HG03432 (cell line): Measurements from ENCODE around the gene CPNE7.
"Not testable (repeated sequence)": the region's sequence is repeated elsewhere in the genome, so short reads cannot be mapped to it uniquely, and the experiment has no call there.

Experiments
- ATAC-seq: cut with Tn5 transposase; IDR thresholded peaks from one replicate; pipeline ENCODE4 v1.9.1; 2021; ENCODE audit warnings: mild to moderate bottlenecking, moderate library complexity; ENCODE audit not compliant: unreplicated experiment

The CPNE7 gene

DNA sequence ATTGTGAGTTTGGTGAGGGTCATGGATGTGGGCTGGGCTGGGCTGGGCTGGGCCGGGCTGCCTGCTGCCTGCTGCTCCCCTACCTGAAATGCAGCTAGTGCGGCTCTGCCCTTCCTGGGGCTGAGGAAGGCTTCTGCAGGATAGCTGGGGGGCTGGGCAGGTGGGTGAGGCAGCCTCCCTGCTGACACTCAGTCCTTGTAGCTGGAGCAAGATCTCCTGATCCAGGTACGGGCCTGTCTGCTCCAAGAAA is 10.4 kb upstream of the CPNE7 start:
- no peak for ATAC-seq

DNA sequence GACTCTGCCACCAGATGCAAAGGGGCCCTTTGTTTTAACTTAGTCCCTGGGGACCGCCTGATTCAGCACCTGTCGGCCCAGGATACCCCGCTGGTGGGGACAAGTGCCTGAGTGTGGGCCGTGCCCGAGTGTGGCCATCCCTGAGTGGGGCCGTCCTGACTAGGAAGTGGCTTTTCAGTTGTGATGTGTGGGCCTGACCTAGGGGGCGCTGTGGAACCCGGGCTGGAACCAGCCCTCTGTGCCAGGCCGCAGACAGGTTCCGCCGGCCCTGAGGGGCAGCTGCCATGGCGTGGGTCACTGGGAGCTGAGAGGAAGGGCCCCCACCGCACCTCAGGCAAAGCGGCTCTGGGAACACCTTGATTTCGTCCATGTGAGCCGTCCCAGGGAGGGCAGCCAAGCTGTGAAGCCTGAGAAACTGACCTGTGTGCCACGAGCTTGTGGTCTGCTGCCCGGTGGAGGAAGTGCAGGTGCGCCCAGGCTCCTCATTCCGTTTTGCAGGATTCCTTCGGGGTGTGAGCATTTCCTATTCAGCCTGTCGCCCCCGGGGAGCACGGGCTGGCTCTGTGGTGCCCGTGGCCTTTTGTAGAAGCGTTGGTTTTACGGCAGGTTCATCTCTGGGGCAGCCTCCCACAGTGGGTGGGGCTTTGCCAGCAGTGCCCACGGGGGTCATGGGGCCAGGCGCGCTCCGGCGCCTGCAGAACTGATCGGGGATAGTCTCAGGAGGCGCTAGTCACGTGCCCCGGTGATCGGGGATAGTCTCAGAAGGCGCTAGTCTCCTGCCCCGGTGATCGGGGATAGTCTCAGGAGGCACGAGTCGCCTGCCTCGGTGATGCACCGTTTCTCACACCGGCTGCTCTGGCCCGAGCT is 9.8 kb upstream of the CPNE7 start:
- ATAC-seq: no peak

DNA sequence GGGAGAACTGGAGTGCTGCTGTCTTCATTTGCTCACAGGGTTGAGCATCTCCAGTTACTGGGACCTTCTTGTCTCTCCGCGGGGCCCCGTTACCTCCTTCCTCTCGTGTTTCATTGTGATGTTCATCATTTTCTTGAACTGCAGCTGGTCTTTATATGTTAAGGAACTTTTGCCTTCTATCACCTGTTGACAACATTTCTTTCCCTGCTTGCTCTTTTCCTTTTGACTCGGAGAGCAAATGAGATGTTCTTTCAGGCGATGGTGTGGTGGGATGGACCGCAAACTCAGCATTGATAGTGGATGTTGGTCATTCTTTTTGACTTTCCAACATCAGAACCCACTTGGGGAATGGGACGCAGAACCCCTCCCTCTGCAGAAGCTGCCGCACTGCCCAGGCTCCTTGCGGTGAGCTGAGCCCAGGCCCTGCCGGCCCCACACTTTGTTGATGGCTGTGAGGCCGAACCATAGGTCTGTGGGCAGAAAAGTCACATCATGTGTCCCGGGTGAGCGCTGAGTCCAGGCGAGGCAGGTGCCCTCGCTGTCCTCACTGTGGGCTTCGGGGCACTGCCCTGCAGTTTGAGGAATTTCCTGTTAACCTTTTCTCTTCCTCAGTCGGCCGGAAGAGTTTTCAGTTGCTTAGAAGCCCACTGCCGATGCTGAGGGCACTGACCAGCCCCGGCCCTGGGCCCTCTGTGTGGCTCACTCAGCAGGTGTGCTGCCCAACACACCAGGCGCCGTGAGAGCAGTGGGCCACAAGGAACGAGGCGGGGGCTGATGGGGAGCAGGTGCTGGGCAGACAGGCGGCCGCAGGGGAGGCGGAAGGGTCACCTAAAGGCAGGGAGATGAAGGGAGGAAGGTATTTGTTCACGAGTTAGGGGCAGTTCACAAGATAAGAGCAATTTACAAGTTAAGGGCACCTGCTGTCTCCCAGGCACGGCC is 7.6 kb upstream of the CPNE7 start:
- no peak for ATAC-seq

DNA sequence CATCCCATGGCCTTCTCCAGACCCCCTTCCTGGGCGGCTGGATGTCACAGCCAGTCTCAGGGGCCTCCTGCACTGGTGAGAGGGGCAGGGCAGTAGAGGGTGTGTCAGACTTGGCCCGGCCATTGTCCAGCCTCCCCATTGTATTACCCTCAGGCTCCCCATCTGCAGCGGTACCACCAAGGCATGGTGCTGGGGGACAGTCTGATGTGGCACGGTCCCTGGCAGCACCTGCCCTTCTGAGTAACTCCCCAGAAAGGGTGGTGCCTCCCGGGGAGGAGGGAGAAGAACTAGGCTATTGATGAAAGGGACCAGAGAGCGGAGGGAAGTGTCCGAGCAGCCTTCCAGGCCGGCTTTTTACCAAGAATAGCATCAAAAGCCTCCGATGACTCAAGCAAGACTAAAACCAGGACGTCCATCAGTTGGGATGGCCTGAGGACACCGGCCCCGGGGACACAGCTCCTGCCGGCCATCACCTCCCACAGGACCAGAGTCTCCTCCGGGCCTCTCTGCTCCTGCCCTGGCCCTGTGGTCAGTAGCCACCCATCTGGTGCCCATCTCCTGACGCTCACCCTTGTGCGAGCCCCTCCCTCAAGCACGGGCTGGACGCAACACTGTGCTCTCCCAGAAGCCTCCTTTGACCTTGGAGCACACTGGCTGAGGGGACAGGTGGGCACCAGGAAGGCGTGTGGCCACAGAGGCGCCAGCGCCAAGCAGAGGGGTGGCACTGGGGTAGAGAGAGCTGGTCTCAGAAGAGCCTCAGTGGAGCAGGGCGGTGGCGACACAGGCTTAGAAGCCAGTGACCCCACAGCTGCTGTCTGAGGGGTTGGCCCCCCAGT is 5.8 kb upstream of the CPNE7 start:
- no peak for ATAC-seq

DNA sequence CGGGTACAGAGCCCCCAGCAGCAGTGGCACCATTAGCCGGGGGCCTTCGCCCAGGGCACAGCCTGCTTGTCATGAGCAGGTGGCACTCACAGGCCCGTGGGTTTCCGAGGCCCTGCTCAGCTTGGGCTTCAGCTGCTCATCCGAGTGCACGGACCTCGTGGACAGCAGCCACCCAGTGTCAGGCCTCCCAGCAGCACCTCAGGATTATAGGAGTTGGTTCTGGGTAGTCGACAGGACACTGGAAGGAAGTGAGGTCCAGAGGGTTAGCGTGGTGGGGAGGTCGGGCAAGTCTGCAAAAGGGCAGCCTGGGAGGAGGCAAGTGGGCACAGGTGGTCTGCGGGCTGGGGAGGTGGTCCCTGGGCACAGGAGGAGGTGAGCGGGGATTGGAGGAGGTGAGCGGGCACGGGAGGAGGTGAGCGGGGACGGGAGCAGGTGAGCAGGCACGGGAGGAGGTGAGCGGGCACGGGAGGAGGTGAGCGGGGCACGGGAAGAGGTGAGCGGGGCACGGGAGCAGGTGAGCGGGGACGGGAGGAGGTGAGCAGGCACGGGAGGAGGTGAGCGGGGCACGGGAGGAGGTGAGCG is 5.1 kb upstream of the CPNE7 start:
- ATAC-seq: no peak

DNA sequence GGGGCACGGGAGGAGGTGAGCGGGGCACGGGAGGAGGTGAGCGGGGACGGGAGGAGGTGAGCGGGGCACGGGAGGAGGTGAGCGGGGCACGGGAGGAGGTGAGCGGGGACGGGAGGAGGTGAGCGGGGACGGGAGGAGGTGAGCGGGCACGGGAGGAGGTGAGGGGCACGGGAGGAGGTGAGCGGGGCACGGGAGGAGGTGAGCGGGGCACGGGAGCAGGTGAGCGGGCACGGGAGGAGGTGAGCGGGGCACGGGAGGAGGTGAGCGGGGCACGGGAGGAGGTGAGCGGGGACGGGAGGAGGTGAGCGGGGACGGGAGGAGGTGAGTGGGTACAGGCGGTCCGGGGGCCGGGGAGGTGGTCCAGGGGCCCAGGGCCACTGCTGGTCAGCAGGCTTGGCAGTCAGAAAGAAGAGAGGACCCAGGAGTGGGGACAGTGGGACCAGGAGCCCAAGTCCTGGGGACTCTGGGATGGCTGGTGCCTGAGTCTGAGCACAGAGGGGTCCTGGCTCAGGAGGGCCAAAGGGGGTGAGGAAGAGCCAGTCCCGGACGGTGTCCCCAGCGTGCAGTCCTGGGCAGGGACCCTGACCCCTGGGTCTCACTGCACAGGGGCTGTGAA is 4.5 kb upstream of the CPNE7 start:
- not testable (repeated sequence) for ATAC-seq

DNA sequence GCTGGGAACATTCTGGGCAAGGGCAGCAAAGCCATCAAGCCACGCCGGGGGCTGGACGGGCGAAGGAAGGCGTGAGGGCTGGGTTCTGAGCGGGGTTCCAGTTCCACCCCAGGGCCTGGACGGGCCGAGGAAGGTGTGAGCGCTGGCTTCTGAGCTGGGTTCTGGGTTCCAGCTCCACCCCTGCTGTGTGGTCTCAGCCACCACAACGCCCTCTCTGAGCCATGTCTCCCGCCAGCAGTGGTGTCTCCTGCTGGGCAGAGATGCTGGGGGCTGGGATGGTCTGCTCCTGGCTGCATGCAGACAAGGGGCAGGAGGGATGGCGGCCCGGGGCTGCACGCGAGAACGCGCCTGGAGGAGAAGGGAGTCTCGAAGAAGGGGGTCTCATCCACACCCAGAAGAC is 3.9 kb upstream of the CPNE7 start:
- no peak for ATAC-seq

DNA sequence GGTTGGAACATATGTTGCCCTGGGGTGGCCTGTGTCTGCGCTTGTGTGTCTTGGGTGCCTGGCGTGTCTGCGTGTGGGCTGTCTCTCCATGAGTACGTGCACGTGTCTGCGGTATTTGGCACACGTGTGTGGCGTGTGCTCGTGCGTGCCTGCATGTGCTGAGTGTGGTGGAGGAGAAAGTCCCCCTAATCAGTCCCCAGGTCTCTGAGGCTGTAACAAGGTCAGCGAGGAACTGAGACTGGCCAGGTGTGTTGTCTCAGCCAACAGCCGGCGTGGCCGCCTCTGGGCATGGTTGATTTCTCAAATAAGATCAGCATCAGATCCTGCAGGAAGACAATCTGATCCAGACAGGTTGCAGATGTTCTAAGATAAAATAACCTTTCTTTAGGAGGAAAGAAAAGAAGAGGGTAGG is 3.5 kb upstream of the CPNE7 start:
- no peak for ATAC-seq

DNA sequence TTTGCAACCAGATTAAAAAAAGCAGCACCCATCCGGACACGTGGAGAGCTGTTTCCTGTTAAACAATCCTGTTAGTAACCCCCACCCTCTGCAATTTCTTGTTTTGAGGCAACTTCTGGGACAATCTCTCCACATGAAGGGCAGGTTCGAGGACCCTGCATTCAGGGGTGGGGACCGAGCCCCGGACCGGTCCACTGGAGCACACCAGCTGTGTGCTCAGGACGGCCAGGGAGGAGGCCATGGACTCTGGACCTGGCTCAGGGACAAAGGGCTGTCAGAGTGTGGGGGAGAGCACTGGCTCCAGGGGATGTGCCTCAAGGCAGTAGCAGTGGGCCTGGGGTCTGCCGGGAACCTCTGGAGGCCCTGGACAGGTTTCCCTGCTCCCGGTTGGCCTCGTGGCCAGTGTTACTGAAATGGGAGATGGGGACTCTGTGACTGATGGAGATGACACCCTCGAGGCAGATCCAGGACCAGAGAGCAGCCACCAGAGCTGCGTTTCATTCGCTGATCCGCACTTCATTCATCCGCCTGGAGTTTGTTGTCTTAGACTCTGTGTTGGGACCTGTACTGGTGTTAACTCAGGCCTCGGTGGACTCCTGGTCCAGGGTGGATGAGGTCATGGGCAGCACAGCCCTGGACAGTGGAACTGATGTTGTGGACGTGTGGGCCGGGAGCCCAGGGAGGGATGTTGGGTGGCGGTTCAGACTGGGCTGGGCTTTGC is 2.9 kb upstream of the CPNE7 start:
- no peak for ATAC-seq

DNA sequence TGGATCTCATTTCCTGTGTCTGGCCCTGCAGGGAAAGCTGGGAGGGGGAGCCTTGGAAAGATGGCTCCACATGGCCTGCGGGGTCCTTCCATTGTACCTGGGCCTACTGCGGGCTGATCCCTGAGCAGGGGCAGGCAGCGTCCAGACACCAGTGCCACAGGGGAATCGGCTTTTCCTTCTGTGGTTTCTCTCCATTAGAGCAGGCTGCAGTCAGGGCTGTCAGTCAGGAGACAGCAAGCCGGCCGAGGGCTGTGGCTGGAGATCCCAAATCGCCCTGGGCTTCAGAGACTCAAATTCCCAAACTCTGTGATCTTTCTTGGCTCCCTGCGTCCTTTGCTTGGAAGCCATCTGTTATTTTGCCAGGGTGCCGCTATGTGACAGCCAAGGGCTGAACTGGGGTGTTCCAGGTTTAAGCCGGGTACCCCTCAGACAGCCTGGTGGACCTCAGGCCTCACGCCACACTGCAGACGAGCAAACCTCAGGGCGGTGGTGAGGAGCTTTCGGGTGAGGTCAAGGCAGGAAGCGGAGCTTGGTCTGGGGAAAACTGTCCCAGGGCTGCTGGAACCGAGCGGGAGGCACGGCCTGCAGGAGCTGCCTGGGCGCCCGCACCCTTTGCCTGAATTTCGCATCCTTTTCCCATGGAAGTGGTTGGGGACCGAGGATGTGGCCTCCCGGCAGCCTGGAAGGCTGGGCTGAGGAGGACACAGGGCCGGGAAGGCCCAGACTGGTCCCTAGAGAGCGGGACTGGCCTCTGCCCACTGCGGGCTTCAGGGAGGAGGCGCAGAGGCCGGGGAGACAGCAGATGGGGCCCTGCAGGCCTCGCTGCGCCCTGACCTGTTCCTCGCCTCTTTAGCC is 1.5 kb upstream of the CPNE7 start:
- ATAC-seq: peak; percentile 2

DNA sequence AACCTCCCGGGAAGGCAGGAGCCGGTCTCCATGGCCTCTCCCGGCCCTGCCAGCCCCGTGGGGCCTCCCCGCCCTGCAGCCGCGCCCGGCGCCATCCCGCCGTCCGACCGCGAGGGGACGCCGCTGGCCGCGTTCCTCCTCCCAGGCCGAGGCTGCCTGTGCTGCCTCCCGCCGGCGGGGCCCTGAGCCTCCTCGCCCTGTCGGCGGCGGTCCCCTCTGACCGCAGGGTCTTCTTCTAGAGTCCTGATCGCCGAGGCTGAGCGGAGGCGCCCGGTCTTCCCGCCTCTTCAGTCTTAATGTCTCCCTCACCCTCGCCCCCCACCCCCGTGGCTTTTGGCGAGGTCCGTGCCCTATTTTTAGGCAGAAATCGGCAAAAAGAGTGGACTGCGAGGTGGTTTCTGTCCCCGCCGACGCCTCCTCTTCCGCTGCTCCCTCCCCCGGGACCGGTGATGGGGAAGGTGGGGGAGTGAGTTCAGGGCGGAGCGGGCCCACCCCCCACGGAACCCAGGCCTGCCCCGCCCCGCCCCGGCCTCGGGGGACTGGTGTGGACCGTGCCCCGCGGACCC is 794 bp upstream of the CPNE7 start:
- ATAC-seq: peak; percentile 52

DNA sequence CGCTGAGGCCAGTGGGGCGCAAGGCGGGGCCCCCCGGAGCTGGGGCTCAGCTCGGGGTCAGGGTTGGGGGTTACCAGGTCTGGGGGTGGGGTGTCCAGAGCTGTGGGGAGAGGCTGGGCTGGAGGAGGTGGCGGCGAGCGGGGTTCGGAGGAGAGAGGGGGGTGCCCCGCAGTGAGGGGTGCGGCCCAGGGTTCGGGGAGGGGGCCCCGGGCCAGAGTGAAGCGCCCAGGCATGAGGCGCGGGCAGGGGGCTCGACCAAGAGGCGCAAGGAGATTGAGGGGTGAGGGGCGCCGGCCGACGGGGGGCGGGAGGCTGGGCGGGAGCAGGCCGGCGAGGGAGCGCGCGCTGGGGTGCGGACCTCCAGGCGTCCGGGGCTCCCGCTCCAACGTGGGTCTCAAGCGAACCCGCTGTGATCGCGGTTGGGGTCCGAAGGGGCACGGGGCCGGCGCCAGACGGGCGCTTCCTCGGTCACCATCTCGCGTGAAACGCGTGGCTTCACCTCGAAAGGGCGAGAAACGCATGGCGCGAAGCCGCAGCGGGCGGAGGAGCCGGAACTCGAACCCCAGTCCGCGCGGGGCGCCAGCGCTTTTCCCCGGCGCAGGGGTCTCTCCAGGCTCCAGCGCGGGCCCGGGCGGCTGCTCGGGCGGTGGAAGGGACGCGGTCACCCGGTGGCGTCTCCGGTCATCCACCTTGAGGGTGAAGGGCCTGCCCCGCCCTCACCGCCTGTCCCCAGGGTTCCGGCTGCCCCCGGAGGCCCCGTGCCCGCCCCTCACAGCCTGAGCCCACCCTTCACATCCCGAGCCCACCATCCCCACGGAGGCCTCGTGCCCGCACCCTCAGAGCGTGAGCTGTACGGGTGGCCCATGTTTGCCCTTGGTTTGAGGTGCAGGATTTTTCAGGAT is 846 bp downstream of the CPNE7 start:
- no peak for ATAC-seq

DNA sequence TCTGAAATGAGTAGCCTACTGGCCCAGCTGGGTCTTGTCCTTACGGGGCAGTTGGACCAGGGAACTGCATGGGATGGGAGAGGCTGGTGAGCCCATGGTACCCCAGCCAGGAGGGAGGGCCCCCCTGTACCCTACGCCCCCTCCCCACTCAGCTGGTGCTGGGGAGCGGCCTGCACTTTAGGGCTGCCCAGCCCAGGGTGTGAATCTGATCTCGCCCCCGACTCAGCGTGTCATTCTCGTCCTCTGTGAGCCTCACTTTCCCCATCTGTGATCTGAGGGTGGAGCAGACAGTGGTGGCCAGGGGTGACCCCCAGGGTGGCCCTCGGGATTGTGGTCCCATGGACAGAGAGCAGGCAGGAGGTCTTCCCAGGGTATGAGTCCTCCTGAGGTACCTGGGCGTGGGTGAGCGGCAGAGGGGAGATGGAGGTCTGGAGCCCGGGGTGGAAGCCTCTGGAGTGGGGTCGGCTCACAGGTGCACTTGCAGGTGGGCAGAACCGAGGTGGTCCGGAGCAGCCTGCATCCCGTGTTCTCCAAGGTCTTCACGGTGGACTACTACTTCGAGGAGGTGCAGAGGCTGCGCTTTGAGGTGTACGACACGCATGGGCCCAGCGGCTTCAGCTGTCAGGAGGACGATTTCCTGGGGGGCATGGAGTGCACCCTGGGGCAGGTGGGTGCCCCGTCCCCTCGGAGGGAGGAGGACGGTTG is 1.6 kb downstream of the CPNE7 start:
- no peak for ATAC-seq

DNA sequence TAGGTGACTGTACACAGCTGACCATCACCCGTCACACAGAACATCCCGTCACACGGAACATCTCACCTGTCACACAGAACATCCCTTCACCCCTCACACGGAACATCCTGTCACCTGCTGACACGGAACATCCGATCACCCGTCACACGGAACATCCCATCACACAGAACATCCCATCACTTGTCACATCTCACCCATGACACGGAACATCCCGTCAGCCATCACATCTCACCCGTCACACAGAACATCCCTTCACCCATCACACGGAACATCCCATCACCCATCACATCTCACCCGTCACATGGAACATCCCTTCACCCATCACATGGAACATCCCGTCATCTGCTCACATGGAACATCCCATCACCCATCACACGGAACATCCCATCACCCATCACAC is 3.8 kb downstream of the CPNE7 start:
- ATAC-seq: no peak

DNA sequence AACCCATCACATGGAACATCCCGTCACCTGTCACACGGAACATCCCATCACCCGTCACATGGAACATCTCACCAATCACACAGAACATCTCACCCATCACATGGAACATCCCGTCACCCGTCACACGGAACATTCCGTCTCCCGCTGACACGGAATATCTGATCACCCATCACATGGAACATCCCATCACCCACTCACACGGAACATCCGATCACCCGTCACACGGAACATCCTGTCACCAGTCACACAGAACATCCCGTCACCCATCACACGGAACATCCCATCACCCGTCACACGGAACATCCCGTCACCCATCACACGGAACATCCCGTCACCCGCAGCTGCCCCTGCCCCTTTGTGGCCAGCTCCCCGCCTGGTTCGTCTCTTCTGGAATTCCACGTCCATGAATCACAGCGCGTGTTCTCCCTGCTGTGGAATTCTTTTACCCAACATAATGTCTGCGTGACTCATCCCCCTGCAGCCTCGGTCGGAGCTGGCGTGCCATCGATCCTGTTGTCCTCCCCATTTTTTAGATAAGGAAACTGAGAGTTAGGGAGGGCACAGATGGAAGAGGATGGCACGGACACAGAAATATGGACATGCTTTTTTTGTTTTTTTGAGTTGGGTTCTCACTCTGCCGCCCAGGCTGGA is 5.6 kb downstream of the CPNE7 start:
- ATAC-seq: no peak

DNA sequence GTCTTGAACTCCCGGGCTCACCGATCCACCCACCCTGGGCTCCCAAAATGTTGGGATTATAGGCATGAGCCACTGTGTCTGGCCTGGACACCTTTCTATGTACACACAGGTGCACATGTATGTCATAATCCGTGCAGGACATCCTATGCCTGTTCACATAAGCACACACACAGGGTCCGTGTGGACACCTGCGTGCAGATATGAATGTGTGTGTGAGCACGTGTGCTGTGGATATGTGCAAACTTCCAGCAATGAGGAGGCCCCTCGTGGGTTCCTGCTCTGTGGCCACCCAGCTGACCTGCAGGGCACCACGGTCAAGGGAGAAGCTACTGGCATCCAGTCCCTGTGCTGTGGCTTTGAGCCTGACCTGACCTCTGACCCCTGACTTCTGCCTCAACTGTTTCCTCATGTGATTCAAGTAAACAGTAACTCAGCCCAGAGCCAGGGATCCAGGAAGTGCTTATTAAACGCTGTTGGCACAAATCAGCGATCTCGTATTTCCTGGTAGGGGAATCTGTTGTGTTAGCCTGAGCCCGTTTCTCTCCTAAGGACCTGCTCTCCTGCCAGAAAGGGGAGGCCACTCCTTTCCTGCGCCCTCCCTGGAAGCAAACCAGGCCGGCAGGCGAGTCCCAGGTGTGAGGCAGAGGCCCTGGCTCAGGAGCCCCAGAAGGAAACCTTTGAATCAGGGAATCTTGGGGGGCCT is 6.5 kb downstream of the CPNE7 start:
- no peak for ATAC-seq
